OCI-LY3 (cell line): ENCODE measurements around the gene FILIP1L.
A peak's percentile ranks its signal among the peaks of the same experiment; 100 is the strongest.

Experiments
- H2AFZ ChIP-seq: fragments of 200-600, 300-600 bp; shearing (Covaris generic); 2 replicates; pipeline ENCODE4 v1.6.0; 2014; ENCODE audit warnings: antibody characterized with exemption, low read depth, low read length
- H3K27ac ChIP-seq: fragments of 200-600, 300-600 bp; sonication (generic); 2 replicates; pipeline ENCODE4 v1.5.1; 2014; ENCODE audit warnings: mild to moderate bottlenecking, low read length, moderate library complexity, mixed read lengths
- H3K27me3 ChIP-seq: fragments of 200-600, 300-600 bp; sonication (generic); 2 replicates; pipeline ENCODE4 v1.6.1; 2014; ENCODE audit warnings: low read depth, low read length, mixed read lengths
- H3K36me3 ChIP-seq: fragments of 200-600, 300-600 bp; sonication (generic); replicated peaks from 2 replicates; pipeline ENCODE3; 2014; ENCODE audit warnings: low read depth, low read length, mixed read lengths
- H3K4me1 ChIP-seq: fragments of 300-600, 200-600 bp; sonication (generic); 2 replicates; pipeline ENCODE4 v1.6.1; 2014; ENCODE audit warnings: low read length, mixed read lengths
- H3K4me2 ChIP-seq: fragments of 200-600, 300-600 bp; sonication (generic); 2 replicates; pipeline ENCODE4 v1.6.1; 2014; ENCODE audit warnings: low read length, mixed read lengths
- H3K4me3 ChIP-seq: fragments of 300-600, 200-600 bp; sonication (generic); 2 replicates; pipeline ENCODE4 v1.5.1; 2014; ENCODE audit warnings: antibody characterized with exemption, mild to moderate bottlenecking, low read length, moderate library complexity
- H3K79me2 ChIP-seq: fragments of 300-600, 200-600 bp; shearing (Covaris generic); 2 replicates; pipeline ENCODE4 v1.6.1; 2014; ENCODE audit warnings: mild to moderate bottlenecking, low read length, mixed read lengths
- H3K9ac ChIP-seq: fragments of 300-600, 200-600 bp; shearing (Covaris generic); 2 replicates; pipeline ENCODE4 v1.6.0; 2014; ENCODE audit warnings: mild to moderate bottlenecking, low read length, moderate library complexity
- H3K9me3 ChIP-seq: fragments of 200-600, 300-600 bp; shearing (Covaris generic); 2 replicates; pipeline ENCODE4 v1.6.1; 2014; ENCODE audit warnings: low read length, mixed read lengths; ENCODE audit not compliant: insufficient read depth
- H4K20me1 ChIP-seq: fragments of 200-600, 300-600 bp; sonication (generic); 2 replicates; pipeline ENCODE4 v1.6.1; 2016; ENCODE audit warnings: low read length, mixed read lengths; ENCODE audit not compliant: insufficient read depth
- EZH2phosphoT487 ChIP-seq: fragments of 200-600 bp; shearing (Covaris generic); IDR thresholded peaks from 2 replicates; pipeline ENCODE4 v1.6.1; 2018; ENCODE audit warnings: antibody characterized with exemption, mixed run types, low read depth
- TF ChIP-seq, protein P1 (sequence below): fragments of 200-600, 300-600 bp; sonication (generic); IDR thresholded peaks from 2 replicates; pipeline ENCODE4 v1.5.1; 2014; ENCODE audit warnings: antibody characterized with exemption, low read length, low read depth

The FILIP1L gene

DNA sequence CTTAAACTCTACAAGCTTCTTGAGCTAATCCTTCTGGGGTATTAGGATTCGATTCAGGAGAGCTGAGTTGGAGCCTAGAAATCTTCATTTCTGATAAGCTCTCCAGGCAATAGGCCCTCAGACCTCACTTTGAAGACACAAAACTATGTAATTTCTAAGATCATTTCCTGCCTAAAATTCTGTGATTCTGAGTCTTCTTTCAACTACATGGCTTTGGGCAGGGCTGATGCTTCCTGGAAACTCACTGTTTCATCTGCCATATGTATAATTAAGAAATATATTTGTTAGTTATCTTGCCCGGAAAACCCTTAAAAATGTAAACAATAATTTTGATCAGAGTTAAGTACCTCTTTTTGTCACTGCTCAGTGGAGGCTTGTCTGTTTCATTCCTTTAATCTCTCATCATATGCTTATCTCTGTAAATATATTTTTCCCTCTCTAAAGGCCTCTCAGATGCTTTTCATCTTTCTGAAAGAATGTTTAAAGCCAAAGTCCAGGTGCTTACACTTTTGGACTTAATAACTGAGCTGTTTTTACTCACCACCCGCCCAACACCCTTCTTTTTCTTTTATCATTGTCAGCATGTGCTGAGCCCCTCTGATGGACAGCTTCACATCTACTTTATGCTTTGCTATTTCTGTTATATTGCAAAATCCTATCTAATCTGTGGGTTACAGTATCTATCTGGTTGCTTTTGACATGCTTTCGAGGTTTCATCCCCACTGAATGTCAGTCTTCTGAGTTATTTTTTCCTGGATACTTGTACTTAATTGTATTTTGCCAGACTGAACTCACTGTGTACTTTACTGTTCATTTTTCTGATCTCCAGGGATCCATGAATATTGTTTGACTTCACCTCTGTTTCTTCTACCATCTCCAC is 38.2 kb downstream of the FILIP1L start:
- peaks cover 29% of the 10 kb centered on the region for H3K4me1 ChIP-seq
- H3K27ac ChIP-seq = no peak overlapping the region
- H3K36me3 ChIP-seq = no peaks in the 10 kb centered on the region
- H4K20me1 ChIP-seq = peaks cover 13% of the 10 kb centered on the region
- 0 out of 2 replicates have a peak, but pooled peaks cover 3% of the 10 kb centered on the region for H3K79me2 ChIP-seq
- no peak overlapping the region for H3K4me3 ChIP-seq
- no peaks in the 10 kb centered on the region for H3K27me3 ChIP-seq
- H3K9ac ChIP-seq = no peak overlapping the region
- no peak for TF ChIP-seq EZH2phosphoT487
- TF ChIP-seq, protein P1, sequence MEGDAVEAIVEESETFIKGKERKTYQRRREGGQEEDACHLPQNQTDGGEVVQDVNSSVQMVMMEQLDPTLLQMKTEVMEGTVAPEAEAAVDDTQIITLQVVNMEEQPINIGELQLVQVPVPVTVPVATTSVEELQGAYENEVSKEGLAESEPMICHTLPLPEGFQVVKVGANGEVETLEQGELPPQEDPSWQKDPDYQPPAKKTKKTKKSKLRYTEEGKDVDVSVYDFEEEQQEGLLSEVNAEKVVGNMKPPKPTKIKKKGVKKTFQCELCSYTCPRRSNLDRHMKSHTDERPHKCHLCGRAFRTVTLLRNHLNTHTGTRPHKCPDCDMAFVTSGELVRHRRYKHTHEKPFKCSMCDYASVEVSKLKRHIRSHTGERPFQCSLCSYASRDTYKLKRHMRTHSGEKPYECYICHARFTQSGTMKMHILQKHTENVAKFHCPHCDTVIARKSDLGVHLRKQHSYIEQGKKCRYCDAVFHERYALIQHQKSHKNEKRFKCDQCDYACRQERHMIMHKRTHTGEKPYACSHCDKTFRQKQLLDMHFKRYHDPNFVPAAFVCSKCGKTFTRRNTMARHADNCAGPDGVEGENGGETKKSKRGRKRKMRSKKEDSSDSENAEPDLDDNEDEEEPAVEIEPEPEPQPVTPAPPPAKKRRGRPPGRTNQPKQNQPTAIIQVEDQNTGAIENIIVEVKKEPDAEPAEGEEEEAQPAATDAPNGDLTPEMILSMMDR = no peak
- no peaks in the 10 kb centered on the region for H3K9me3 ChIP-seq
- H3K4me2 ChIP-seq = no peak overlapping the region
- H2AFZ ChIP-seq = no peak overlapping the region

DNA sequence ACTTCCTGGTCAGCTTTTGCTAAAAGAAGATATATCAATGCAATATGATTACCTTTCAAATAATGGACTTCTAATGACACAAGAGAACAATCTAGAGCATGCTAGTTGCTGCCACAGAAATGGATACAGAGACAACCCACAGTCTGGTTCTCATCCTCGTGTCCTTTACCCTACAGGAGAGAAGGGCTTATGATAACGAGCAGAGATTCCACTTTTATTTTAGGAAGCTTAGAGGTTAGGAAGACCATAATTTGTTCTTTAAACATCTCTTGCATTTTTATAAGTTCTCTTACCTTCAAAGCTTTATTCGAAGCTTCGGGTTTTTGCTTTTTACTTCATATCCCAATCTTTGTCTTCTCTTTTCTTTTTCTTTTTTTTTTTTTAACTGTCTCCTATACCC is 39.1 kb downstream of the FILIP1L start:
- H3K36me3 ChIP-seq = no peaks in the 10 kb centered on the region
- no peak overlapping the region for H3K9ac ChIP-seq
- H3K27ac ChIP-seq = no peak overlapping the region
- H3K4me1 ChIP-seq = peaks cover 29% of the 10 kb centered on the region
- no peak overlapping the region for H2AFZ ChIP-seq
- H3K79me2 ChIP-seq = 0 out of 2 replicates have a peak, but pooled peaks cover 3% of the 10 kb centered on the region
- no peak overlapping the region for H3K4me3 ChIP-seq
- H4K20me1 ChIP-seq = peaks cover 13% of the 10 kb centered on the region
- H3K4me2 ChIP-seq = no peak overlapping the region
- TF ChIP-seq, protein P1 = no peak
- no peak for TF ChIP-seq EZH2phosphoT487
- no peaks in the 10 kb centered on the region for H3K27me3 ChIP-seq
- no peaks in the 10 kb centered on the region for H3K9me3 ChIP-seq

DNA sequence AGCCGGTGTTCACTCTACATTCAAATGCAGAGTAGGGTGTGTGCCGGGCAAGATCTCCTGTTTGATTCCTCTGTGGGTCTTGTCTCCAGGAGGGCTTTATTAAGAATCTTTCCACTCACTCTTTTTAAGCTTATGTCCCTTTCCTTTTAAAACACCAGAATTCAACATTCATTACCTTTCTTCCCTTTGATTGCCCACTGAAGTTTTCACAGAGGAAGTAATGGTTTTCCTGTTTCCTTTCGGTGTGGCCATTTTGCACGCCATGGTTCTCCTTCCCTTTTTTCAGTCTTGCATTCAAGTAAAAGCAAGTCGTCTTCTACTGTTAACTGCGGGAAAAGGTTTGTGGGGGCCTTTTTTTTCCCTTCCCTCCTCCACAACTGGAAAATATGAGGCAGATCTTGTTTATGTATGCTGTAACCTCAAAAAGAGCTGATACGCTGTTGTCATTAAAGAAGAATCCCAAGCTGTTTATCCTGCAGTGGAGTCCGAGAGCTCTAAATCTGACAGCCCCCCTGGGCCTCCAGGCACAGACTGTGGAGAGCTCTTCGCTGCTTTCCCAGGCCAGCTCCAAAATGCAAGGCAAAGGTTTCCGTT is 40.5 kb downstream of the FILIP1L start:
- H3K4me3 ChIP-seq = peak overlapping the region; percentile 50
- H3K27ac ChIP-seq = no peak overlapping the region
- TF ChIP-seq, protein P1 = no peak
- no peak for TF ChIP-seq EZH2phosphoT487
- H3K4me2 ChIP-seq = peak overlapping the region; percentile 69
- H2AFZ ChIP-seq = 0 out of 2 replicates have a peak overlapping the region, but pooled peaks have one; percentile 36
- peaks cover 13% of the 10 kb centered on the region for H4K20me1 ChIP-seq
- no peak overlapping the region for H3K9ac ChIP-seq
- 0 out of 2 replicates have a peak, but pooled peaks cover 3% of the 10 kb centered on the region for H3K79me2 ChIP-seq
- H3K4me1 ChIP-seq = peaks cover 33% of the 10 kb centered on the region
- no peaks in the 10 kb centered on the region for H3K27me3 ChIP-seq
- H3K9me3 ChIP-seq = no peaks in the 10 kb centered on the region
- no peaks in the 10 kb centered on the region for H3K36me3 ChIP-seq

DNA sequence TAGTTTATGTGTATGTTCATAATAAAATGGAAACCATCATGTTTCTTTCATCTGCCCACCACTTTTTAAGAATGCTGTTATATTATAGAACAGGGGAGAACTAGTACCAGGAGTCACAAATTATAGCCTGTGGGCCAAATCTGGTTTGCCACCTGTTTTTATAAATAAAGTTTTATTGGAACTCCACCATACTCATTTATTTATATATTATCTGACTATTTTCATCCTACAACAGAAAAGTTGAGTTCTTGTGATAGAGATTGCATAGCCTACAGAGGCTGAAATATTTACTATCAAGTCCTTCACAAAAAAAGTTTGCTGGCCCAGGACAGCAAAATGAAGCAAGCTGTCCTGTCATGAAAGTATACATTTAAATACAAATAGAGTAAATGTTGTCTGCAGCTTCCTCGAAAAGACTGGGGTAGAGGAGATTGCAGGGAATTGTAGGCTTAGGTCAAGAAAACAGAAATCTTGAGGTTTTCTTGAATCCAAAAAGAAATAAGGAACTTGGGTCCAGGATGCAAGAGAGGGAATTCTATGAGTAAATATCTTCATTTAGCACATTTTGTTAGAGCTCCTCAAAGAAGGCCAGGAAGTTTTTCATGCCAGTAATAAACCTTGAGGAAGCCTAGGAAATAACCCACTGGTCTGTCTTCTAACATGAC is 41.1 kb downstream of the FILIP1L start:
- H3K9ac ChIP-seq = no peak overlapping the region
- no peak overlapping the region for H2AFZ ChIP-seq
- H3K27ac ChIP-seq = no peak overlapping the region
- no peaks in the 10 kb centered on the region for H3K27me3 ChIP-seq
- peak overlapping the region; percentile 69 for H3K4me2 ChIP-seq
- no peak for TF ChIP-seq EZH2phosphoT487
- TF ChIP-seq, protein P1 = no peak
- H3K9me3 ChIP-seq = no peaks in the 10 kb centered on the region
- H3K4me1 ChIP-seq = peaks cover 33% of the 10 kb centered on the region
- peak overlapping the region; percentile 50; the same call in 1 of the 2 replicates for H3K4me3 ChIP-seq
- H3K36me3 ChIP-seq = no peaks in the 10 kb centered on the region
- H3K79me2 ChIP-seq = 0 out of 2 replicates have a peak, but pooled peaks cover 3% of the 10 kb centered on the region
- H4K20me1 ChIP-seq = peaks cover 13% of the 10 kb centered on the region
